ENCODE measurements around the gene CUL3. TPM values are rescaled to one million over a fixed set of nuclear protein-coding genes. Genes with fewer than 3 reads are reported as not detected.
"Not testable (repeated sequence)": the region's sequence is repeated elsewhere in the genome, so short reads cannot be mapped to it uniquely, and the experiment has no call there.

The CUL3 gene
- total and polyA plus RNA-seq, 2 of the 8 experiments (the other 6 are each of a cell fraction or from before 2014, with no cell fraction given) = 28.5 to 113 TPM

DNA sequence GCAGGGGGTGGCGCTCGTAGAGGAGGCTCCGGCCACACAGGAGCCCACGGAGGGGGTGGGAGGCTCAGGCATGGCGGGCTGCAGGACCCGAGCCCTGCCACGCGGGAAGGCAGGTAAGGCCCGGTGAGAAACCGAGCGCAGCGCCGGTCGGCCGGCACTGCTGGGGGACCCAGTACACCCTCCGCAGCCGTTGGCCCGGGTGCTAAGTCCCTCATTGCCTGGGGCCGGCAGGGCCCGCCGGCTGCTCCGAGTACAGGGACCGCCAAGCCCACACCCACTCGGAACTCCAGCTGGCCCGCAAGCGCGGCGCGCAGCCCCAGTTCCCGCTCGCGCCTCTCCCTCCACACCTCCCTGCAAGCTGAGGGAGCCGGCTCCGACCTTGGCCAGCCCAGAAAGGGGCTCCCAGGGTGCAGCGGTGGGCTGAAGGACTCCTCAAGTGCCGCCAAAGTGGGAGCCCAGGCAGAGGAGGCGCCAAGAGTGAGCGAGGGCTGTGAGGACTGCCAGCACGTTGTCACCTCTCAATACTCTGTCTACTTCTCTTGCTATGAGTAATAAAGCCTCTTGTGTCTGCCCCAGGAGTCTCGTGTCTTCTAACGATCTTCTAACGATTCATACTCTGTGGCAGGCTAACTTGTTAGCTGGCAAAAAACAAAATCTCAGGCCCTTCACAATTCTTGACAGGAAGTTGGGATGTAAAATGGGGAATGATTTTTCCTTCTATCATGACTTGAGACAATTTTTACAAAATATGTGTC lies 18.8 kb upstream of the CUL3 start:
- H3K9me3 ChIP-seq (ENCODE audit: insufficient read depth in 2 of 2, low read depth in 1 of 2, low read length in 1 of 2); H3K27ac ChIP-seq (ENCODE audit: low read depth, low read length); H3K23me2 ChIP-seq (ENCODE audit: low read depth, low read length); POLR2A ChIA-PET (ENCODE audit: partially characterized antibody); H2BK20ac ChIP-seq (ENCODE audit: low read length); H2BK5ac ChIP-seq (ENCODE audit: low read depth, low read length); H3K4me2 ChIP-seq (ENCODE audit: insufficient read depth in 1 of 2, low read depth in 2 of 2, low read length in 2 of 2); H3K56ac ChIP-seq (replicated peaks; ENCODE audit: insufficient read length, low read depth, low read length); H4K20me1 ChIP-seq (replicated peaks in 1 of 2; ENCODE audit: control insufficient read depth in 1 of 2, insufficient read depth in 2 of 2, low read length in 2 of 2); H3K4ac ChIP-seq (replicated peaks; ENCODE audit: insufficient read length, low read depth, low read length); H4K5ac ChIP-seq (ENCODE audit: insufficient read length, low read depth, low read length); H3K79me1 ChIP-seq (ENCODE audit: low read depth, low read length); H2AK5ac ChIP-seq (ENCODE audit: low read depth, low read length); H3K27me3 ChIP-seq (replicated peaks in 1 of 4; ENCODE audit: control insufficient read depth in 3 of 4, extremely low read depth in 1 of 4, insufficient read depth in 3 of 4, low read length in 3 of 4); H3K9ac ChIP-seq (replicated peaks in 1 of 4; ENCODE audit: extremely low read depth in 1 of 4, low read depth in 3 of 4, low read length in 3 of 4); H3K36me3 ChIP-seq (ENCODE audit: control insufficient read depth in 2 of 4, insufficient read depth in 4 of 4, low read length in 3 of 4); H4K8ac ChIP-seq (ENCODE audit: extremely low read depth, insufficient read depth, low read length); H2BK12ac ChIP-seq (ENCODE audit: low read depth, low read length); H3K23ac ChIP-seq (ENCODE audit: insufficient read length); H3K18ac ChIP-seq (ENCODE audit: extremely low read depth, low read length); FAIRE-seq; H3K4me1 ChIP-seq (replicated peaks in 1 of 4; ENCODE audit: control insufficient read depth in 3 of 4, insufficient read depth in 4 of 4, low read length in 3 of 4); H3K79me2 ChIP-seq (ENCODE audit: control insufficient read depth in 1 of 2, insufficient read depth in 2 of 2, low read length in 2 of 2); H3K4me3 ChIP-seq (ENCODE audit: extremely low read depth in 1 of 4, insufficient read depth in 2 of 4, low read depth in 3 of 4, low read length in 4 of 4); H3K14ac ChIP-seq (ENCODE audit: insufficient read length); H2BK120ac ChIP-seq (replicated peaks; ENCODE audit: low read depth, low read length); H2BK15ac ChIP-seq (ENCODE audit: low read length); DNase-seq (ENCODE audit: low read depth in 1 of 2, low spot score in 2 of 2); H4K91ac ChIP-seq (replicated peaks; ENCODE audit: insufficient read length, low read length); CTCF ChIA-PET (ENCODE audit: partially characterized antibody); H2AFZ ChIP-seq (ENCODE audit: low read length): not testable (repeated sequence)
- 93% methylated on average over 14 of the region's 42 CpGs; no CpG with 5 or more reads in 1 of the 2 experiments for WGBS, 2 experiments (ENCODE audit: extremely low coverage in 1 of 2, insufficient coverage in 1 of 2, insufficient read length in 1 of 2, insufficient replicate concordance in 2 of 2, low coverage in 1 of 2, low lambda C conversion rate in 2 of 2, missing lambda C conversion rate in 1 of 2)

Measured in H1 (cell line).